ENCODE data around the gene BLNK. TPM values are rescaled to one million over a fixed set of nuclear protein-coding genes. Genes with fewer than 3 reads are reported as not detected.

Gene BLNK
- total and polyA plus RNA-seq, 2 of the 13 experiments (the other 11 are each of a cell fraction or from before 2014, with no cell fraction given) = not detected

DNA sequence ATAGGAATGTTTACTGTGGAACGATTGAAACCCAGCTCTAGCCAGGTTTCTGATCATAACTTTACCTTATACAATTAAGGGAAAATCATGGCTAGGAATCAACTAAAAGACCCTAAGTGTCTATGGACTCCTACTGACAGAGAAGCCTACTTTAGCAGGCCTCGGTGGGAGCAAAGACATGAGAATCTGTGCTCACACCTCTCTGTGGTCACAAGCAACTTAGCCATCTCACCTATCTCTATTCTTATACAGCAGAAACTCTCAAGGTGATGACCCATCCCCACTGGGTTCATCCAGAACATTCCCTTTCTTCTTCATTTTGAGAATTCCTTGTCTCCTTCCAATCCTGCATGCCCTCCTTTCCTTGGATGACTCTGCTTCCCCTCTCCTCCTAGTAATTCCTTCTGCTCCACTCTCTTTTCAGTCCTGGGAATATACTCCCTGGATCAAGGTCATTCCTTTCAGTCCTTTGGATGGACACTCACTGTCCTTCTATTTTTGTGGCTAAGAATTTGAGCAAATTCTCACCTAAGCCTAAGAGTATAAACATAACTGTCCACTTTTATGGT lies 2.9 kb downstream of the BLNK start:
- no peak overlapping the region for H3K9ac ChIP-seq (ENCODE audit: insufficient read depth, low read depth, low read length)
- 0 out of 5 replicates have a peak, but pooled peaks cover 0 to 3% of the 10 kb centered on the region in 2 experiments for H3K27me3 ChIP-seq (ENCODE audit: control insufficient read depth in 1 of 2, insufficient read depth in 2 of 2, low read length in 2 of 2)
- H3K4me3 ChIP-seq (replicated peaks in 1 of 3; ENCODE audit: insufficient read depth in 1 of 3, low read depth in 2 of 3, low read length in 3 of 3) = no peak overlapping the region
- H3K4me2 ChIP-seq (ENCODE audit: low read depth, low read length) = no peak overlapping the region
- no peak overlapping the region for H2AFZ ChIP-seq (ENCODE audit: low read length)
- H3K27ac ChIP-seq (ENCODE audit: extremely low read length, insufficient read depth, low read length) = no peak overlapping the region
- H3K9me3 ChIP-seq (ENCODE audit: low read length) = no peaks in the 10 kb centered on the region
- no peaks in the 10 kb centered on the region for H3K4me1 ChIP-seq (ENCODE audit: insufficient read depth, low read length)
- WGBS (ENCODE audit: low lambda C conversion rate) = 17% methylated on average over 2 of the region's 2 CpGs
- ChIA-PET CTCF (ENCODE audit: low intra/inter-chr PET ratio, low total read pairs) (no interaction called here), POLR2A (no interaction called here)
- DNase-seq (ENCODE audit: low spot score) (no peak), ATAC-seq (no peak), FAIRE-seq (no peak)
- TF ChIP-seq, protein P1, sequence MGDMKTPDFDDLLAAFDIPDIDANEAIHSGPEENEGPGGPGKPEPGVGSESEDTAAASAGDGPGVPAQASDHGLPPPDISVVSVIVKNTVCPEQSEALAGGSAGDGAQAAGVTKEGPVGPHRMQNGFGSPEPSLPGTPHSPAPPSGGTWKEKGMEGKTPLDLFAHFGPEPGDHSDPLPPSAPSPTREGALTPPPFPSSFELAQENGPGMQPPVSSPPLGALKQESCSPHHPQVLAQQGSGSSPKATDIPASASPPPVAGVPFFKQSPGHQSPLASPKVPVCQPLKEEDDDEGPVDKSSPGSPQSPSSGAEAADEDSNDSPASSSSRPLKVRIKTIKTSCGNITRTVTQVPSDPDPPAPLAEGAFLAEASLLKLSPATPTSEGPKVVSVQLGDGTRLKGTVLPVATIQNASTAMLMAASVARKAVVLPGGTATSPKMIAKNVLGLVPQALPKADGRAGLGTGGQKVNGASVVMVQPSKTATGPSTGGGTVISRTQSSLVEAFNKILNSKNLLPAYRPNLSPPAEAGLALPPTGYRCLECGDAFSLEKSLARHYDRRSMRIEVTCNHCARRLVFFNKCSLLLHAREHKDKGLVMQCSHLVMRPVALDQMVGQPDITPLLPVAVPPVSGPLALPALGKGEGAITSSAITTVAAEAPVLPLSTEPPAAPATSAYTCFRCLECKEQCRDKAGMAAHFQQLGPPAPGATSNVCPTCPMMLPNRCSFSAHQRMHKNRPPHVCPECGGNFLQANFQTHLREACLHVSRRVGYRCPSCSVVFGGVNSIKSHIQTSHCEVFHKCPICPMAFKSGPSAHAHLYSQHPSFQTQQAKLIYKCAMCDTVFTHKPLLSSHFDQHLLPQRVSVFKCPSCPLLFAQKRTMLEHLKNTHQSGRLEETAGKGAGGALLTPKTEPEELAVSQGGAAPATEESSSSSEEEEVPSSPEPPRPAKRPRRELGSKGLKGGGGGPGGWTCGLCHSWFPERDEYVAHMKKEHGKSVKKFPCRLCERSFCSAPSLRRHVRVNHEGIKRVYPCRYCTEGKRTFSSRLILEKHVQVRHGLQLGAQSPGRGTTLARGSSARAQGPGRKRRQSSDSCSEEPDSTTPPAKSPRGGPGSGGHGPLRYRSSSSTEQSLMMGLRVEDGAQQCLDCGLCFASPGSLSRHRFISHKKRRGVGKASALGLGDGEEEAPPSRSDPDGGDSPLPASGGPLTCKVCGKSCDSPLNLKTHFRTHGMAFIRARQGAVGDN (CRISPR knock-in tag; IDR thresholded peaks at IDR 0.05) = no peak
- TF ChIP-seq ISL2 (CRISPR knock-in tag; IDR thresholded peaks at IDR 0.05) = no peak
- TF ChIP-seq FOSL1 (CRISPR knock-in tag; IDR thresholded peaks at IDR 0.05; ENCODE audit: borderline replicate concordance) = no peak
- no peak for TF ChIP-seq HNRNPK (IDR thresholded peaks at IDR 0.05; ENCODE audit: low read depth, low read length, poor library complexity, severe bottlenecking)
- no peak for TF ChIP-seq ZNF790 (CRISPR knock-in tag; IDR thresholded peaks at IDR 0.05; ENCODE audit: borderline replicate concordance)
- TF ChIP-seq, protein P2, sequence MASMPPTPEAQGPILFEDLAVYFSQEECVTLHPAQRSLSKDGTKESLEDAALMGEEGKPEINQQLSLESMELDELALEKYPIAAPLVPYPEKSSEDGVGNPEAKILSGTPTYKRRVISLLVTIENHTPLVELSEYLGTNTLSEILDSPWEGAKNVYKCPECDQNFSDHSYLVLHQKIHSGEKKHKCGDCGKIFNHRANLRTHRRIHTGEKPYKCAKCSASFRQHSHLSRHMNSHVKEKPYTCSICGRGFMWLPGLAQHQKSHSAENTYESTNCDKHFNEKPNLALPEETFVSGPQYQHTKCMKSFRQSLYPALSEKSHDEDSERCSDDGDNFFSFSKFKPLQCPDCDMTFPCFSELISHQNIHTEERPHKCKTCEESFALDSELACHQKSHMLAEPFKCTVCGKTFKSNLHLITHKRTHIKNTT (CRISPR knock-in tag; IDR thresholded peaks at IDR 0.05) = no peak
- TF ChIP-seq ZNF446 (CRISPR knock-in tag; IDR thresholded peaks at IDR 0.05) = no peak
- TF ChIP-seq RFX1 (IDR thresholded peaks at IDR 0.05) = no peak
- TF ChIP-seq AGO1 (IDR thresholded peaks at IDR 0.05; ENCODE audit: low read depth, low read length, poor library complexity, severe bottlenecking) = no peak
- no peak for TF ChIP-seq PAWR (CRISPR knock-in tag; IDR thresholded peaks at IDR 0.05; ENCODE audit: borderline replicate concordance)
- no peak for TF ChIP-seq ZNF839 (CRISPR knock-in tag; IDR thresholded peaks at IDR 0.05; ENCODE audit: borderline replicate concordance)
- TF ChIP-seq, protein P3, sequence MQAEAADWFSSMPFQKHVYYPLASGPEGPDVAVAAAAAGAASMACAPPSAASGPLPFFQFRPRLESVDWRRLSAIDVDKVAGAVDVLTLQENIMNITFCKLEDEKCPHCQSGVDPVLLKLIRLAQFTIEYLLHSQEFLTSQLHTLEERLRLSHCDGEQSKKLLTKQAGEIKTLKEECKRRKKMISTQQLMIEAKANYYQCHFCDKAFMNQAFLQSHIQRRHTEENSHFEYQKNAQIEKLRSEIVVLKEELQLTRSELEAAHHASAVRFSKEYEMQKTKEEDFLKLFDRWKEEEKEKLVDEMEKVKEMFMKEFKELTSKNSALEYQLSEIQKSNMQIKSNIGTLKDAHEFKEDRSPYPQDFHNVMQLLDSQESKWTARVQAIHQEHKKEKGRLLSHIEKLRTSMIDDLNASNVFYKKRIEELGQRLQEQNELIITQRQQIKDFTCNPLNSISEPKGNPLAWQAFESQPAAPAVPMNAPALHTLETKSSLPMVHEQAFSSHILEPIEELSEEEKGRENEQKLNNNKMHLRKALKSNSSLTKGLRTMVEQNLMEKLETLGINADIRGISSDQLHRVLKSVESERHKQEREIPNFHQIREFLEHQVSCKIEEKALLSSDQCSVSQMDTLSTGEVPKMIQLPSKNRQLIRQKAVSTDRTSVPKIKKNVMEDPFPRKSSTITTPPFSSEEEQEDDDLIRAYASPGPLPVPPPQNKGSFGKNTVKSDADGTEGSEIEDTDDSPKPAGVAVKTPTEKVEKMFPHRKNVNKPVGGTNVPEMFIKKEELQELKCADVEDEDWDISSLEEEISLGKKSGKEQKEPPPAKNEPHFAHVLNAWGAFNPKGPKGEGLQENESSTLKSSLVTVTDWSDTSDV (CRISPR knock-in tag; IDR thresholded peaks at IDR 0.05) = no peak
- TF ChIP-seq, protein P4, sequence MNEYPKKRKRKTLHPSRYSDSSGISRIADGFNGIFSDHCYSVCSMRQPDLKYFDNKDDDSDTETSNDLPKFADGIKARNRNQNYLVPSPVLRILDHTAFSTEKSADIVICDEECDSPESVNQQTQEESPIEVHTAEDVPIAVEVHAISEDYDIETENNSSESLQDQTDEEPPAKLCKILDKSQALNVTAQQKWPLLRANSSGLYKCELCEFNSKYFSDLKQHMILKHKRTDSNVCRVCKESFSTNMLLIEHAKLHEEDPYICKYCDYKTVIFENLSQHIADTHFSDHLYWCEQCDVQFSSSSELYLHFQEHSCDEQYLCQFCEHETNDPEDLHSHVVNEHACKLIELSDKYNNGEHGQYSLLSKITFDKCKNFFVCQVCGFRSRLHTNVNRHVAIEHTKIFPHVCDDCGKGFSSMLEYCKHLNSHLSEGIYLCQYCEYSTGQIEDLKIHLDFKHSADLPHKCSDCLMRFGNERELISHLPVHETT (CRISPR knock-in tag; conservative IDR thresholded peaks at IDR 0.05) = no peak
- no peak for TF ChIP-seq ZNF879 (CRISPR knock-in tag; IDR thresholded peaks at IDR 0.05)
- H3K79me2 ChIP-seq (ENCODE audit: insufficient read depth, low read length) = no peaks in the 10 kb centered on the region
- intact Hi-C loops (cut with micrococcal nuclease; ENCODE audit: unreplicated experiment) = no loop called here
- H3K36me3 ChIP-seq (replicated peaks in 1 of 2; ENCODE audit: control insufficient read depth in 1 of 2, insufficient read depth in 2 of 2, low read length in 2 of 2) = no peaks in the 10 kb centered on the region
- in situ Hi-C loops (cut with HindIII; ENCODE audit: extremely low pct_ligation_motif_present, low pct_unique_long_range_greater_than_20kb) = no loop called here
- BruUV-seq (replicated peaks) = no TSS peak
- H4K20me1 ChIP-seq (ENCODE audit: insufficient read depth, low read length) = no peaks in the 10 kb centered on the region
